Measurements from ENCODE around the gene LBH. TPM values are rescaled to one million over a fixed set of nuclear protein-coding genes. Genes with fewer than 3 reads are reported as not detected.

LBH gene
- total RNA-seq, 1 experiment from 2014 or later: 5.8 TPM

DNA sequence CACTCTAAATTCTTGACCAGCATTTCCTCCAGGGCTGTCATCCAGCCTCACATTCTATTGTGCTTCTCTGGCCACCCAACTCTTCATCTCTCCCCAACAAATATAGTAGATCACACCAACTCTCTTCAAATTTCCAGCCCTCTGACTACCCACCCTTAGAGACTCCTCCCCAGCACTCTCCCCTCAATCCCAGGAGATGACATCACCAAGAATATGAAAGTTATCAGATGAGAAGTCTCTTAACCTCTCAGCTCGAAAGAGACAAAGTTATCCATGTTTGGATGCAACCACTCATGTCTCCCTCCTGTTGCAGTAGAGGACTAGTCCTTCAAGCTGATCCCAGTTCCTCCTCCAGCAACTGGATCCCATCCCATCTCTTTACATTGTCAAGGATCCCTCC lies 47.1 kb downstream of the LBH start:
- Histone ChIP-seq H3K4me2 (ENCODE audit: low read length) (no peak overlapping the region), H3K4me3 (ENCODE audit: low read length) (no peak overlapping the region), H3F3A (ENCODE audit: low read length, unreplicated experiment) (no peaks in the 10 kb centered on the region), H3K36me3 (ENCODE audit: low read depth, low read length) (no peaks in the 10 kb centered on the region), H3K27me3 (ENCODE audit: low read length) (no peaks in the 10 kb centered on the region), H3K27ac (ENCODE audit: low read length) (no peak overlapping the region), H2AFZ (ENCODE audit: low read length) (no peak overlapping the region), H3K9me3 (ENCODE audit: low read length) (no peaks in the 10 kb centered on the region), H3K9ac (ENCODE audit: low read length) (no peak overlapping the region), H4K20me1 (ENCODE audit: low read length) (no peaks in the 10 kb centered on the region), H3K9me2 (replicated peaks; ENCODE audit: low read length) (no peaks in the 10 kb centered on the region), H3K4me1 (ENCODE audit: insufficient read depth, low read length) (peaks cover 19% of the 10 kb centered on the region), H3K79me2 (ENCODE audit: low read length) (no peaks in the 10 kb centered on the region)
- CTCF ChIA-PET: no interaction called here
- POLR2A ChIA-PET (ENCODE audit: unreplicated experiment): no interaction called here
- intact Hi-C loops (cut with micrococcal nuclease): loop anchor here (10.0 kb wide), 1 partner anchor 386 kb away; no protein-coding TSS in a partner anchor
- no TSS peak for BruUV-seq (replicated peaks)
- TF ChIP-seq EZH2 (IDR thresholded peaks at IDR 0.05; ENCODE audit: low read length, unreplicated experiment): no peak
- TF ChIP-seq, protein P1, sequence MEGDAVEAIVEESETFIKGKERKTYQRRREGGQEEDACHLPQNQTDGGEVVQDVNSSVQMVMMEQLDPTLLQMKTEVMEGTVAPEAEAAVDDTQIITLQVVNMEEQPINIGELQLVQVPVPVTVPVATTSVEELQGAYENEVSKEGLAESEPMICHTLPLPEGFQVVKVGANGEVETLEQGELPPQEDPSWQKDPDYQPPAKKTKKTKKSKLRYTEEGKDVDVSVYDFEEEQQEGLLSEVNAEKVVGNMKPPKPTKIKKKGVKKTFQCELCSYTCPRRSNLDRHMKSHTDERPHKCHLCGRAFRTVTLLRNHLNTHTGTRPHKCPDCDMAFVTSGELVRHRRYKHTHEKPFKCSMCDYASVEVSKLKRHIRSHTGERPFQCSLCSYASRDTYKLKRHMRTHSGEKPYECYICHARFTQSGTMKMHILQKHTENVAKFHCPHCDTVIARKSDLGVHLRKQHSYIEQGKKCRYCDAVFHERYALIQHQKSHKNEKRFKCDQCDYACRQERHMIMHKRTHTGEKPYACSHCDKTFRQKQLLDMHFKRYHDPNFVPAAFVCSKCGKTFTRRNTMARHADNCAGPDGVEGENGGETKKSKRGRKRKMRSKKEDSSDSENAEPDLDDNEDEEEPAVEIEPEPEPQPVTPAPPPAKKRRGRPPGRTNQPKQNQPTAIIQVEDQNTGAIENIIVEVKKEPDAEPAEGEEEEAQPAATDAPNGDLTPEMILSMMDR (conservative IDR thresholded peaks at IDR 0.05; ENCODE audit: low read depth, low read length): no peak
- no peak for TF ChIP-seq EZH2phosphoT487 (IDR thresholded peaks at IDR 0.05; ENCODE audit: borderline replicate concordance, low read length)
- no peak for ATAC-seq
- DNase-seq: no peak

- no TSS peak for BruUV-seq (replicated peaks)
These were observed 49.5 kb downstream of the LBH start for GRCh38 chr2:30280596-30281434.

More at GRCh38 chr2:30280596-30281434, 49.5 kb downstream of the LBH start:
- ChIA-PET CTCF (no interaction called here), POLR2A (ENCODE audit: unreplicated experiment) (interaction anchor here (0.6 kb wide), 1 partner anchor 230 kb away, joined by 8 read pairs; no protein-coding TSS in a partner anchor)
- no peaks in the 10 kb centered on the region for H3F3A ChIP-seq (ENCODE audit: low read length, unreplicated experiment)
- no peak overlapping the region for H3K4me2 ChIP-seq (ENCODE audit: low read length)
- H3K4me3 ChIP-seq (ENCODE audit: low read length): no peak overlapping the region
- H3K9me3 ChIP-seq (ENCODE audit: low read length): no peaks in the 10 kb centered on the region
- H3K27me3 ChIP-seq (ENCODE audit: low read length): no peaks in the 10 kb centered on the region
- H2AFZ ChIP-seq (ENCODE audit: low read length): no peak overlapping the region
- H3K9me2 ChIP-seq (replicated peaks; ENCODE audit: low read length): no peaks in the 10 kb centered on the region
- no peak overlapping the region for H3K27ac ChIP-seq (ENCODE audit: low read length)
- intact Hi-C loops (cut with micrococcal nuclease): no loop called here
- TF ChIP-seq EZH2phosphoT487 (IDR thresholded peaks at IDR 0.05; ENCODE audit: borderline replicate concordance, low read length) (no peak), EZH2 (IDR thresholded peaks at IDR 0.05; ENCODE audit: low read length, unreplicated experiment) (no peak)
- TF ChIP-seq, protein P1 (conservative IDR thresholded peaks at IDR 0.05; ENCODE audit: low read depth, low read length): no peak
- no peaks in the 10 kb centered on the region for H4K20me1 ChIP-seq (ENCODE audit: low read length)
- no peaks in the 10 kb centered on the region for H3K79me2 ChIP-seq (ENCODE audit: low read length)
- no peak for DNase-seq
- no peaks in the 10 kb centered on the region for H3K36me3 ChIP-seq (ENCODE audit: low read depth, low read length)
- no peaks in the 10 kb centered on the region for H3K4me1 ChIP-seq (ENCODE audit: insufficient read depth, low read length)
- no peak for ATAC-seq
- no peak overlapping the region for H3K9ac ChIP-seq (ENCODE audit: low read length)
